22Rv1 (cell line): Measurements from ENCODE around the gene NT5DC4.

Experiments used
- CTCF ChIP-seq: fragments of 450-650 bp; IDR thresholded peaks from 2 replicates; pipeline ENCODE4 v1.5.1; 2017; ENCODE audit warnings: mild to moderate bottlenecking
- ZFX ChIP-seq: fragments of 450-650 bp; IDR thresholded peaks from 2 replicates; pipeline ENCODE4 v1.6.1; 2017; ENCODE audit warnings: antibody characterized with exemption, borderline replicate concordance

GRCh38 chr2:112694182-112694581 is 26.6 kb upstream of the NT5DC4 start:
- TF ChIP-seq CTCF: no peak
- TF ChIP-seq ZFX: no peak
